Loucy (cell line): Measurements from ENCODE around the gene ITGB3.

Experiments
- CTCF ChIP-seq: fragments of 200-600 bp; sonication (generic); conservative IDR thresholded peaks from 2 replicates; pipeline ENCODE4 v1.5.1; 2014; ENCODE audit warnings: mild to moderate bottlenecking, antibody characterized with exemption, low read length
- EZH2phosphoT487 ChIP-seq: fragments of 200-600 bp; IDR thresholded peaks from 2 replicates; pipeline ENCODE4 v1.6.1; 2018; ENCODE audit warnings: antibody characterized with exemption, mild to moderate bottlenecking, moderate library complexity, borderline replicate concordance

GRCh38 chr17:47287068-47287467 lies 33.4 kb downstream of the ITGB3 start:
- no peak; the same call in 1 of the 2 replicates for TF ChIP-seq CTCF
- TF ChIP-seq EZH2phosphoT487: no peak
